Measurements from ENCODE around the gene DNAJC10.

Gene DNAJC10

GRCh38 chr2:182715892-182716649 lies at the start of gene DNAJC10:
Gene DNAJC10 (plus strand): TSS chr2:182716257. CDS start chr2:182718087, 1,830 bp downstream.
- TF ChIP-seq TAF1 (IDR thresholded peaks at IDR 0.05; ENCODE audit: low read depth) (peak; percentile 59), USF1 (IDR thresholded peaks at IDR 0.05) (no peak), EGR1 (IDR thresholded peaks at IDR 0.05) (peak; percentile 35; the same call in 1 of the 2 replicates), FOXM1 (IDR thresholded peaks at IDR 0.05; ENCODE audit: borderline replicate concordance, low read depth) (no peak), TEAD4 (IDR thresholded peaks at IDR 0.05) (no peak), EP300 (IDR thresholded peaks at IDR 0.05; ENCODE audit: borderline replicate concordance) (no peak; the same call in 1 of the 2 replicates), TCF12 (IDR thresholded peaks at IDR 0.05; ENCODE audit: low read depth) (peak; percentile 34; the same call in 1 of the 2 replicates), YY1 (IDR thresholded peaks at IDR 0.05; ENCODE audit: low read depth) (peak; percentile 47), MAX (IDR thresholded peaks at IDR 0.05) (peak; percentile 81), CREB1 (IDR thresholded peaks at IDR 0.05; ENCODE audit: low read depth) (no peak), ZBTB7A (IDR thresholded peaks at IDR 0.05; ENCODE audit: low read depth) (peak; percentile 77)

GRCh38 chr2:182666674-182667314 lies 49.3 kb upstream of the DNAJC10 start:
- TF ChIP-seq CEBPB (IDR thresholded peaks at IDR 0.05) (no peak), FOXM1 (IDR thresholded peaks at IDR 0.05; ENCODE audit: borderline replicate concordance, low read depth) (no peak), RAD21 (IDR thresholded peaks at IDR 0.05; ENCODE audit: low read depth) (peak; percentile 33)

GRCh38 chr2:182667315-182667695 lies 48.8 kb upstream of the DNAJC10 start:
- TF ChIP-seq ZBTB7A (IDR thresholded peaks at IDR 0.05; ENCODE audit: low read depth) (no peak), RAD21 (IDR thresholded peaks at IDR 0.05; ENCODE audit: low read depth) (no peak), MAX (IDR thresholded peaks at IDR 0.05) (no peak), FOXM1 (IDR thresholded peaks at IDR 0.05; ENCODE audit: borderline replicate concordance, low read depth) (no peak), TEAD4 (IDR thresholded peaks at IDR 0.05) (no peak), NFIC (IDR thresholded peaks at IDR 0.05) (no peak), YY1 (IDR thresholded peaks at IDR 0.05; ENCODE audit: low read depth) (no peak), EGR1 (IDR thresholded peaks at IDR 0.05) (no peak), CREB1 (IDR thresholded peaks at IDR 0.05; ENCODE audit: low read depth) (no peak), TCF12 (IDR thresholded peaks at IDR 0.05; ENCODE audit: low read depth) (no peak), CEBPB (IDR thresholded peaks at IDR 0.05) (no peak), USF1 (IDR thresholded peaks at IDR 0.05) (no peak), TAF1 (IDR thresholded peaks at IDR 0.05; ENCODE audit: low read depth) (no peak)

GRCh38 chr2:182668671-182669070 lies 47.4 kb upstream of the DNAJC10 start:
- TF ChIP-seq EGR1 (IDR thresholded peaks at IDR 0.05) (no peak), REST (IDR thresholded peaks at IDR 0.05; ENCODE audit: low read depth) (no peak), USF1 (IDR thresholded peaks at IDR 0.05) (no peak), RAD21 (IDR thresholded peaks at IDR 0.05; ENCODE audit: low read depth) (no peak), EP300 (IDR thresholded peaks at IDR 0.05; ENCODE audit: borderline replicate concordance) (no peak), ZBTB7A (IDR thresholded peaks at IDR 0.05; ENCODE audit: low read depth) (no peak), TAF1 (IDR thresholded peaks at IDR 0.05; ENCODE audit: low read depth) (no peak), CEBPB (IDR thresholded peaks at IDR 0.05) (peak; percentile 48; the same call in 1 of the 2 replicates), YY1 (IDR thresholded peaks at IDR 0.05; ENCODE audit: low read depth) (no peak), NFIC (IDR thresholded peaks at IDR 0.05) (peak; percentile 81), MAX (IDR thresholded peaks at IDR 0.05) (peak; percentile 70)

DNA sequence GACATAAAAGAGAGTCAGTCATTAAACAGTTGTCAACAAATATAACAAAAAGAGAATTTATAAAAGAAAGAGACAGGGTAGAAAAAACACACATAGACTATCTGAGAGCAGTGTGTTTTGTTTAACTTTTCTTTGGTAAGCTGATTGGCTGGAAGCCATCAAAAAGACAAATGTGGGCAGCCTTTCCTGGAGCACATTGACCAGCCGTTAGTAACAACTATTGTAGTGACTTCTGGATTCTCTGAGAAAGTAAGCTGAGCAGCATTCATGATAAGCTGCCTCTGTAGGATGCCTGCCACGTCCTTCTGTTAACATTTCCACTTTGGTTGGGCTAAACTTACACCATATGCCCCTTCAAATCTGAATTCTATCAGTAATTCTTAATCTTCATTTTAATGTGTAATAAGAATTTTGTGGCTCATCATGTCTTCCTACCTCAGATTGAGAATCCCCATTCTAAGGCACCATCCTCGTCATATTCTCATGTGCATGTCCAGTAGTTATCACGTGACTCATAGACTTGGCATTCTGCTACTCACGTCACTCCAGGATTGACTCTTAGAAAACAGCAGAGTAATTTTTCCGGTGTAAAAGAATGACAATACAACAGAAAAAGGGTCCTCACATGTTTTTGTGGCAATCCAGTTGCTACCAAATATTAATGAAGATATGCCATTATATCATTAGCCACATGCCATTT lies 43.4 kb upstream of the DNAJC10 start:
- TF ChIP-seq CEBPB (IDR thresholded peaks at IDR 0.05) (no peak), TAF1 (IDR thresholded peaks at IDR 0.05; ENCODE audit: low read depth) (no peak)

GRCh38 chr2:182680837-182681236 lies 35.2 kb upstream of the DNAJC10 start:
- TF ChIP-seq USF1 (IDR thresholded peaks at IDR 0.05): no peak
- TF ChIP-seq NFIC (IDR thresholded peaks at IDR 0.05): no peak
- no peak for TF ChIP-seq FOXM1 (IDR thresholded peaks at IDR 0.05; ENCODE audit: borderline replicate concordance, low read depth)
- TF ChIP-seq EP300 (IDR thresholded peaks at IDR 0.05; ENCODE audit: borderline replicate concordance): no peak
- TF ChIP-seq REST (IDR thresholded peaks at IDR 0.05; ENCODE audit: low read depth): no peak
- TF ChIP-seq TCF12 (IDR thresholded peaks at IDR 0.05; ENCODE audit: low read depth): no peak
- no peak for TF ChIP-seq RAD21 (IDR thresholded peaks at IDR 0.05; ENCODE audit: low read depth)
- no peak for TF ChIP-seq CREB1 (IDR thresholded peaks at IDR 0.05; ENCODE audit: low read depth)
- no peak for TF ChIP-seq ZBTB7A (IDR thresholded peaks at IDR 0.05; ENCODE audit: low read depth)
- no peak for TF ChIP-seq TEAD4 (IDR thresholded peaks at IDR 0.05)
- no peak for TF ChIP-seq CEBPB (IDR thresholded peaks at IDR 0.05)
- no peak for TF ChIP-seq YY1 (IDR thresholded peaks at IDR 0.05; ENCODE audit: low read depth)
- no peak for TF ChIP-seq TAF1 (IDR thresholded peaks at IDR 0.05; ENCODE audit: low read depth)
- no peak for TF ChIP-seq MAX (IDR thresholded peaks at IDR 0.05)
- TF ChIP-seq EGR1 (IDR thresholded peaks at IDR 0.05): no peak
